CD4-positive, alpha-beta memory T cell (primary cell): Measurements from ENCODE around the gene NPR1. TPM values are rescaled to one million over a fixed set of nuclear protein-coding genes. Genes with fewer than 3 reads are reported as not detected.
A peak's percentile ranks its signal among the peaks of the same experiment; 100 is the strongest.

Experiments used
- CTCF ChIA-PET: fragments of 350-600 bp; sonication (Branson Sonifier 250); formaldehyde crosslinking; loops from one replicate; lab custom pipeline; 2021; ENCODE audit warnings: inconsistent platforms; ENCODE audit not compliant: partially characterized antibody; lab: Charles Lee
- POLR2A ChIA-PET: fragments of 350-600 bp; sonication (Branson Sonifier 250); formaldehyde crosslinking; loops from one replicate; lab custom pipeline; 2021; ENCODE audit not compliant: partially characterized antibody; lab: Charles Lee
- DNase-seq, 5 donors: peaks; one replicate each; pipeline versions ENCODE4 v3.0.0 to v3.0.0-alpha.2; 2020 to 2022; ENCODE audit warnings: mixed read lengths in 1 of 5
- H3K27ac ChIP-seq: one replicate; pipeline ENCODE4 v1.7.0; 2013; ENCODE audit warnings: low read depth, low read length
- H3K27me3 ChIP-seq: 2 replicates; pipeline ENCODE4 v1.7.0; 2013; ENCODE audit warnings: mild to moderate bottlenecking, low read length, moderate library complexity; ENCODE audit not compliant: insufficient read depth
- H3K36me3 ChIP-seq: 2 replicates; pipeline ENCODE4 v1.7.0; 2013; ENCODE audit warnings: mild to moderate bottlenecking, low read length, moderate library complexity; ENCODE audit not compliant: insufficient read depth
- H3K4me1 ChIP-seq: 2 replicates; pipeline ENCODE4 v1.7.0; 2013; ENCODE audit warnings: mild to moderate bottlenecking, low read length, moderate library complexity; ENCODE audit not compliant: insufficient read depth
- H3K4me3 ChIP-seq, 2 donors: one replicate each; pipeline ENCODE4 v1.7.0; 2013; ENCODE audit warnings: low read length in 2 of 2, mild to moderate bottlenecking in 1 of 2
- H3K9me3 ChIP-seq, 2 donors: one replicate each; pipeline ENCODE4 v1.7.0; 2013; ENCODE audit warnings: low read length in 2 of 2, control low read depth in 1 of 2; ENCODE audit not compliant: control insufficient read depth in 1 of 2
- H3K27ac Mint-ChIP-seq, 7 donors: one replicate each; pipeline ENCODE4 v1.8.0; 2020 to 2021; ENCODE audit warnings: mixed read lengths in 7 of 7, mild to moderate bottlenecking in 6 of 7, inconsistent platforms in 3 of 7, moderate library complexity in 3 of 7
- H3K27me3 Mint-ChIP-seq, 2 donors: one replicate each; pipeline ENCODE4 v1.8.0; 2020 to 2021; ENCODE audit warnings: mixed read lengths in 2 of 2
- H3K36me3 Mint-ChIP-seq, 2 donors: one replicate each; pipeline ENCODE4 v1.8.0; 2020 to 2021; ENCODE audit warnings: mixed read lengths in 2 of 2, inconsistent platforms in 1 of 2, mild to moderate bottlenecking in 1 of 2
- H3K4me1 Mint-ChIP-seq, 4 donors: one replicate each; pipeline ENCODE4 v1.8.0; 2020 to 2021; ENCODE audit warnings: mixed read lengths in 4 of 4, mild to moderate bottlenecking in 1 of 4
- H3K4me3 Mint-ChIP-seq, 8 donors: one replicate each; pipeline ENCODE4 v1.8.0; 2020 to 2021; ENCODE audit warnings: mixed read lengths in 8 of 8, mild to moderate bottlenecking in 7 of 8, moderate library complexity in 6 of 8, inconsistent platforms in 3 of 8
- H3K9me3 Mint-ChIP-seq, 8 donors: one replicate each; pipeline ENCODE4 v1.8.0; 2020 to 2021; ENCODE audit warnings: mixed read lengths in 8 of 8, mild to moderate bottlenecking in 5 of 8, inconsistent platforms in 3 of 8, moderate library complexity in 1 of 8
- intact Hi-C: fragments of 100-400 bp; cut with micrococcal nuclease; formaldehyde crosslinking; loops from one replicate; pipeline ENCODE4 v1.15.1; 2023
- polyA plus RNA-seq, 2 donors: library from polyadenylated mRNA; unstranded; fragments of 300-500 nt; fragmentation: Illumina TruSeq; gene quantifications; one replicate each; pipeline ENCODE4 v1.2.3, GENCODE V29; 2021
- total RNA-seq, 2 experiments: library from RNA; stranded (reverse); gene quantifications; one replicate each; pipeline ENCODE4 v1.2.3, GENCODE V29; 2021

NPR1 gene
- total and polyA plus RNA-seq, 4 experiments from 2014 or later: not detected

- POLR2A ChIA-PET: no interaction called here
- DNase-seq: no peak
- peak overlapping the region in 4 of 7 donors; percentile 11 to 49 (median 33) for H3K27ac Mint-ChIP-seq
These were observed 5.0 kb upstream of the NPR1 start for GRCh38 chr1:153673511-153673910.

GRCh38 chr1:153677718-153678518 is 570 bp upstream of the NPR1 start:
- Histone ChIP-seq H3K27ac (no peak overlapping the region), H3K36me3 (no peaks in the 10 kb centered on the region), H3K27me3 (peaks cover 32% of the 10 kb centered on the region), H3K4me1 (peaks cover 27% of the 10 kb centered on the region), H3K4me3 (peak overlapping the region; percentile 11 to 48), H3K9me3 (no peaks in the 10 kb centered on the region)
- H3K4me3 Mint-ChIP-seq: peak overlapping the region; percentile 77 to 91 (median 85)
- H3K36me3 Mint-ChIP-seq: no peaks in the 10 kb centered on the region
- H3K27ac Mint-ChIP-seq: peak overlapping the region in 3 of 7 donors; percentile 12 to 73 (median 71)
- POLR2A ChIA-PET: interaction anchor here (0.7 to 0.8 kb wide), 2 partner anchors 44 to 313 kb away, joined by 3 read pairs; partner anchors contain the start of genes CHTOP and RPS27
- DNase-seq: peak in 4 of 5 donors; percentile 41 to 51 (median 46)
- peaks cover 28 to 32% of the 10 kb centered on the region in 2 donors for H3K27me3 Mint-ChIP-seq
- no peaks in the 10 kb centered on the region for H3K9me3 Mint-ChIP-seq
- CTCF ChIA-PET: interaction anchor here (0.8 to 4.4 kb wide), 13 partner anchors 9 to 309 kb away, joined by 3 to 29 read pairs (median 4); partner anchors contain the start of gene RAB13
- intact Hi-C loops: loop anchor here (1.0 to 2.0 kb wide), 4 partner anchors 19 to 308 kb away; partner anchors contain the start of genes RAB13 and SNAPIN
- peaks cover 15 to 21% (median 16%) of the 10 kb centered on the region in 4 donors for H3K4me1 Mint-ChIP-seq

More at GRCh38 chr1:153673511-153673910, 5.0 kb upstream of the NPR1 start:
- H3K27me3 ChIP-seq: peaks cover 17% of the 10 kb centered on the region
- H3K36me3 ChIP-seq: peaks cover 10% of the 10 kb centered on the region
- peaks cover 6 to 14% of the 10 kb centered on the region in 2 donors for H3K36me3 Mint-ChIP-seq
- H3K27ac ChIP-seq: no peak overlapping the region
- H3K9me3 ChIP-seq: no peaks in the 10 kb centered on the region
- no peaks in the 10 kb centered on the region for H3K9me3 Mint-ChIP-seq
- peaks cover 34% of the 10 kb centered on the region for H3K4me1 ChIP-seq
- CTCF ChIA-PET: interaction anchor here (0.7 to 1.0 kb wide), 2 partner anchors 65 to 163 kb away, joined by 3 read pairs; no protein-coding TSS in a partner anchor
- no peak overlapping the region for H3K4me3 ChIP-seq
- peak overlapping the region; percentile 2 to 67 (median 54) for H3K4me3 Mint-ChIP-seq
- H3K27me3 Mint-ChIP-seq: peaks cover 15 to 17% of the 10 kb centered on the region in 2 donors
- intact Hi-C loops: no loop called here
- H3K4me1 Mint-ChIP-seq: peaks cover 13 to 21% (median 17%) of the 10 kb centered on the region in 4 donors

GRCh38 chr1:153679337-153680119 is 1.0 kb downstream of the NPR1 start:
- H3K36me3 Mint-ChIP-seq: no peaks in the 10 kb centered on the region
- H3K27me3 Mint-ChIP-seq: peaks cover 28 to 38% of the 10 kb centered on the region in 2 donors
- peak overlapping the region; percentile 60 to 91 (median 82) for H3K4me3 Mint-ChIP-seq
- peak in 3 of 5 donors; percentile 22 to 40 (median 29) for DNase-seq
- H3K27me3 ChIP-seq: peaks cover 32% of the 10 kb centered on the region
- ChIA-PET POLR2A (no interaction called here), CTCF (interaction anchor here (1.1 to 4.4 kb wide), 4 partner anchors 33 to 307 kb away, joined by 3 to 29 read pairs (median 8); partner anchors contain the start of gene RAB13)
- peak overlapping the region in 4 of 7 donors; percentile 2 to 74 (median 47) for H3K27ac Mint-ChIP-seq
- H3K9me3 Mint-ChIP-seq: no peaks in the 10 kb centered on the region
- no peaks in the 10 kb centered on the region for H3K36me3 ChIP-seq
- intact Hi-C loops: loop anchor here (2.0 kb wide), 1 partner anchor 21 kb away; the partner anchor contains the start of gene SNAPIN
- H3K27ac ChIP-seq: no peak overlapping the region
- peaks cover 27% of the 10 kb centered on the region for H3K4me1 ChIP-seq
- no peaks in the 10 kb centered on the region for H3K9me3 ChIP-seq
- peak overlapping the region; percentile 29 to 48 for H3K4me3 ChIP-seq
- peaks cover 13 to 21% (median 15%) of the 10 kb centered on the region in 4 donors for H3K4me1 Mint-ChIP-seq

GRCh38 chr1:153680120-153680403 is 1.6 kb downstream of the NPR1 start:
- intact Hi-C loops: no loop called here
- ChIA-PET CTCF (interaction anchor here (0.8 to 4.4 kb wide), 5 partner anchors 8 to 306 kb away, joined by 3 to 29 read pairs (median 3); partner anchors contain the start of gene RAB13), POLR2A (no interaction called here)
- Histone ChIP-seq H3K4me3 (no peak overlapping the region), H3K27me3 (peaks cover 32% of the 10 kb centered on the region), H3K4me1 (peaks cover 27% of the 10 kb centered on the region), H3K36me3 (no peaks in the 10 kb centered on the region), H3K27ac (no peak overlapping the region), H3K9me3 (no peaks in the 10 kb centered on the region)
- peak overlapping the region in 6 of 8 donors; percentile 75 to 85 (median 82) for H3K4me3 Mint-ChIP-seq
- no peak overlapping the region for H3K27ac Mint-ChIP-seq
- H3K36me3 Mint-ChIP-seq: no peaks in the 10 kb centered on the region
- peaks cover 13 to 21% (median 15%) of the 10 kb centered on the region in 4 donors for H3K4me1 Mint-ChIP-seq
- peaks cover 28 to 38% of the 10 kb centered on the region in 2 donors for H3K27me3 Mint-ChIP-seq
- no peak for DNase-seq
- H3K9me3 Mint-ChIP-seq: no peaks in the 10 kb centered on the region

DNA sequence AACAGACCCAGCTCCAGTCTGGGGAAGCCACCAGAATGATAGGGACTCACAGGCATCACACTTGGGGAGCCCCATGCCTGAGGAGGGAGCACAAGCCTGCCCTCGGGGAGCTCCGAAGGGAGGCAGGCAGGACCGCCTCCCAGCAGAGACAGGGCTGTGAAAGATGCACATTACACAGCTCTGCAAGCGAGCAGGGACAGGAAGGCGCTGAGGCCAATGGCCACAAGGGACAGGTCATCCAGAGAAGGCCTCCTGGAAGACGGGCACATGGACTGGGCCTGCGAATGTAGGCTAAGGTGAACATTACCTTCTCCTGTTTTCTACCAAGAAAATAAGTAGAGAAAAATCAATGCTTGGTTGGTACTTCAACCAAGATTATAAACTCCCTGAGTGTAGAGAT is 4.2 kb downstream of the NPR1 start:
- peaks cover 0 to 3% of the 10 kb centered on the region in 2 donors for H3K36me3 Mint-ChIP-seq
- ChIA-PET POLR2A (no interaction called here), CTCF (no interaction called here)
- H3K27me3 Mint-ChIP-seq: peaks cover 21 to 31% of the 10 kb centered on the region in 2 donors
- intact Hi-C loops: no loop called here
- H3K9me3 ChIP-seq: no peaks in the 10 kb centered on the region
- no peak for DNase-seq
- no peak overlapping the region for H3K4me3 ChIP-seq
- no peaks in the 10 kb centered on the region for H3K9me3 Mint-ChIP-seq
- H3K27ac ChIP-seq: no peak overlapping the region
- H3K27me3 ChIP-seq: peaks cover 23% of the 10 kb centered on the region
- peaks cover 22% of the 10 kb centered on the region for H3K4me1 ChIP-seq
- no peak overlapping the region for H3K4me3 Mint-ChIP-seq
- peaks cover 10 to 17% (median 12%) of the 10 kb centered on the region in 4 donors for H3K4me1 Mint-ChIP-seq
- H3K36me3 ChIP-seq: no peaks in the 10 kb centered on the region
- H3K27ac Mint-ChIP-seq: no peak overlapping the region

DNA sequence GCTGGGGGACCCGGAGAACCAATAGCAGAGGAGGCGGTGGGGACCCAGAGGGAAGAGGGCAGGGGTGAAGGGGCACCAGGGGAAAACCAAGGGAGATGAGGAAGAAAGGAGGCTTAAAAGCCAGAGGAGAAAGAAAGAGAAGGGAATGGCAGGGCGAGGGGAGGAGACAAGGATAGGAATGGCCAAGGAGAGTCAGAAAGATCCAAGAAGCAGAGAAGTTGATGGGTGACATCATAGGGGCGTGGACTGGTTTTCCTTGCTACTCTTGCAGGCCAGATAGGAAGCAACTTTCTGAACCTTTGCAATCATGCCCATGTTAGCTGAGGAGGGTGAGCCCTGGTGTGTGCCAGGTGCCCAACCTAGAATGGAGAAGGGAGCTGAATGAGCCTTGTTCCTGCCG is 5.4 kb downstream of the NPR1 start:
- POLR2A ChIA-PET: no interaction called here
- no peaks in the 10 kb centered on the region for H3K9me3 ChIP-seq
- Mint-ChIP-seq H3K27ac (peak overlapping the region in 1 of 7 donors; percentile 61), H3K4me3 (no peak overlapping the region), H3K36me3 (peaks cover 0 to 3% of the 10 kb centered on the region in 2 donors), H3K9me3 (no peaks in the 10 kb centered on the region), H3K27me3 (peaks cover 11 to 23% of the 10 kb centered on the region in 2 donors), H3K4me1 (peaks cover under 1 to 6% (median 3%) of the 10 kb centered on the region in 4 donors)
- peaks cover 11% of the 10 kb centered on the region for H3K4me1 ChIP-seq
- no peaks in the 10 kb centered on the region for H3K36me3 ChIP-seq
- H3K27me3 ChIP-seq: peaks cover 13% of the 10 kb centered on the region
- no peak overlapping the region for H3K27ac ChIP-seq
- intact Hi-C loops: no loop called here
- DNase-seq: no peak
- H3K4me3 ChIP-seq: no peak overlapping the region
- CTCF ChIA-PET: interaction anchor here (0.9 kb wide), 1 partner anchor 65 kb away, joined by 4 read pairs; no protein-coding TSS in a partner anchor
